PC-3 (cell line): ENCODE results near the gene GULP1. TPM values are rescaled to one million over a fixed set of nuclear protein-coding genes. Genes with fewer than 3 reads are reported as not detected.

Source experiments
- ATAC-seq: fragments of 200-7000 bp; cut with Tn5 transposase; 2 replicates; pipeline ENCODE4 v1.9.1; 2020; ENCODE audit warnings: mild to moderate bottlenecking, moderate library complexity
- BruUV-seq: library from RNA; stranded (reverse); fragments of 400-500 nt; replicated peaks from 2 replicates; lab custom pipeline; 2021; lab: Mats Ljungman, UMichigan
- CTCF ChIA-PET: fragments of 300-600 bp; sonication (Branson Sonifier 250); formaldehyde crosslinking; loops from one replicate; lab custom pipeline; 2022; ENCODE audit warnings: antibody characterized with exemption; lab: Charles Lee
- POLR2A ChIA-PET: fragments of 300-600 bp; sonication (Branson Sonifier 250); formaldehyde crosslinking; loops from one replicate; lab custom pipeline; 2022; ENCODE audit warnings: antibody characterized with exemption; ENCODE audit not compliant: unreplicated experiment; lab: Charles Lee
- DNase-seq: peaks from one replicate; pipeline ENCODE4 v3.0.0-alpha.2; 2015
- H2AFZ ChIP-seq: fragments of 300-600 bp; sonication (generic); 2 replicates; pipeline ENCODE4 v1.6.0; 2016; ENCODE audit warnings: antibody characterized with exemption, low read length
- H3F3A ChIP-seq: fragments of 300-600 bp; sonication (generic); one replicate; pipeline ENCODE4 v1.6.0; 2017; ENCODE audit warnings: antibody characterized with exemption, low read length, control low read depth, mild to moderate bottlenecking; ENCODE audit not compliant: unreplicated experiment
- H3K27ac ChIP-seq: fragments of 300-600 bp; sonication (generic); 2 replicates; pipeline ENCODE4 v1.5.1; 2016; ENCODE audit warnings: mild to moderate bottlenecking, low read length
- H3K27me3 ChIP-seq: fragments of 300-600 bp; sonication (generic); 2 replicates; pipeline ENCODE4 v1.6.1; 2016; ENCODE audit warnings: low read length, mixed read lengths
- H3K36me3 ChIP-seq: fragments of 300-600 bp; sonication (generic); 2 replicates; pipeline ENCODE4 v1.6.1; 2016; ENCODE audit warnings: low read depth, mixed run types, low read length, mixed read lengths
- H3K4me1 ChIP-seq: fragments of 300-600 bp; sonication (generic); 2 replicates; pipeline ENCODE4 v1.5.1; 2016; ENCODE audit warnings: low read length; ENCODE audit not compliant: insufficient read depth
- H3K4me2 ChIP-seq: fragments of 300-600 bp; sonication (generic); 2 replicates; pipeline ENCODE4 v1.6.0; 2016; ENCODE audit warnings: low read length
- H3K4me3 ChIP-seq: fragments of 300-600 bp; sonication (generic); 2 replicates; pipeline ENCODE4 v1.5.1; 2016; ENCODE audit warnings: mild to moderate bottlenecking, low read length, mixed read lengths
- H3K79me2 ChIP-seq: fragments of 300-600 bp; sonication (generic); 2 replicates; pipeline ENCODE4 v1.6.1; 2017; ENCODE audit warnings: low read length, mixed read lengths
- H3K9ac ChIP-seq: fragments of 300-600 bp; sonication (generic); 2 replicates; pipeline ENCODE4 v1.6.0; 2016; ENCODE audit warnings: mild to moderate bottlenecking, low read length
- H3K9me2 ChIP-seq: fragments of 300-600 bp; sonication (generic); replicated peaks from 2 replicates; pipeline ENCODE4 v1.6.1; 2016; ENCODE audit warnings: mixed run types, low read length, mixed read lengths
- H3K9me3 ChIP-seq: fragments of 300-600 bp; sonication (generic); 2 replicates; pipeline ENCODE4 v1.6.1; 2016; ENCODE audit warnings: low read length, mixed read lengths
- H4K20me1 ChIP-seq: fragments of 300-600 bp; sonication (generic); 2 replicates; pipeline ENCODE4 v1.6.1; 2016; ENCODE audit warnings: low read length, mixed read lengths
- CTCF ChIP-seq: fragments of 300-600 bp; sonication (generic); conservative IDR thresholded peaks from 2 replicates; pipeline ENCODE4 v1.5.1; 2017; ENCODE audit warnings: antibody characterized with exemption, low read depth, mild to moderate bottlenecking, low read length
- EZH2 ChIP-seq: fragments of 300-600 bp; sonication (generic); IDR thresholded peaks from one replicate; pipeline ENCODE4 v1.6.1; 2017; ENCODE audit warnings: antibody characterized with exemption, mild to moderate bottlenecking, low read length; ENCODE audit not compliant: unreplicated experiment
- EZH2phosphoT487 ChIP-seq: fragments of 300-600 bp; sonication (generic); IDR thresholded peaks from 2 replicates; pipeline ENCODE4 v1.6.1; 2018; ENCODE audit warnings: mild to moderate bottlenecking, antibody characterized with exemption, low read length, borderline replicate concordance
- intact Hi-C: fragments of 100-400 bp; cut with micrococcal nuclease; formaldehyde crosslinking; loops from 2 replicates; pipeline ENCODE4 v1.9.0; 2023
- total RNA-seq: library from RNA; depleted of rRNA; stranded (reverse); fragments of >200 nt; gene quantifications from 2 replicates; pipeline ENCODE4 v1.2.3, GENCODE V29; 2014

GULP1 gene
- total RNA-seq, 1 experiment from 2014 or later = 25.5 TPM

GRCh38 chr2:188628989-188629752 is 337.5 kb downstream of the GULP1 start:
- peak overlapping the region; percentile 20; the same call in 1 of the 2 replicates for H3K4me2 ChIP-seq
- H2AFZ ChIP-seq = peak overlapping the region; percentile 36; the same call in 1 of the 2 replicates
- no peaks in the 10 kb centered on the region for H3F3A ChIP-seq
- H3K9me2 ChIP-seq = no peaks in the 10 kb centered on the region
- H3K9me3 ChIP-seq = no peaks in the 10 kb centered on the region
- 0 out of 2 replicates have a peak overlapping the region, but pooled peaks have one; percentile 15 for H3K27ac ChIP-seq
- no peaks in the 10 kb centered on the region for H4K20me1 ChIP-seq
- TF ChIP-seq EZH2phosphoT487 (no peak), CTCF (no peak), EZH2 (no peak)
- no peak overlapping the region for H3K4me3 ChIP-seq
- ATAC-seq (peak; percentile 91), DNase-seq (peak; percentile 93)
- CTCF ChIA-PET = no interaction called here
- intact Hi-C loops = no loop called here
- POLR2A ChIA-PET = interaction anchor here (0.6 kb wide), 1 partner anchor 17 kb away, joined by 12 read pairs; no protein-coding TSS in a partner anchor
- H3K4me1 ChIP-seq = peaks cover 14% of the 10 kb centered on the region
- no peaks in the 10 kb centered on the region for H3K27me3 ChIP-seq
- H3K79me2 ChIP-seq = no peaks in the 10 kb centered on the region
- no TSS peak for BruUV-seq
- H3K9ac ChIP-seq = no peak overlapping the region
- no peaks in the 10 kb centered on the region for H3K36me3 ChIP-seq

GRCh38 chr2:188629753-188630527 is 338.3 kb downstream of the GULP1 start:
- H4K20me1 ChIP-seq = no peaks in the 10 kb centered on the region
- POLR2A ChIA-PET = interaction anchor here (0.5 to 0.6 kb wide), 2 partner anchors 17 to 70 kb away, joined by 3 to 12 read pairs; no protein-coding TSS in a partner anchor
- TF ChIP-seq CTCF (no peak), EZH2 (no peak), EZH2phosphoT487 (no peak)
- H3K4me1 ChIP-seq = peaks cover 14% of the 10 kb centered on the region
- CTCF ChIA-PET = no interaction called here
- no peaks in the 10 kb centered on the region for H3K79me2 ChIP-seq
- H2AFZ ChIP-seq = peak overlapping the region; percentile 36; the same call in 1 of the 2 replicates
- H3K9me3 ChIP-seq = no peaks in the 10 kb centered on the region
- ATAC-seq (no peak), DNase-seq (no peak)
- intact Hi-C loops = no loop called here
- H3K4me2 ChIP-seq = peak overlapping the region; percentile 20; the same call in 1 of the 2 replicates
- no peaks in the 10 kb centered on the region for H3K27me3 ChIP-seq
- no peak overlapping the region for H3K9ac ChIP-seq
- no TSS peak for BruUV-seq
- no peaks in the 10 kb centered on the region for H3F3A ChIP-seq
- no peaks in the 10 kb centered on the region for H3K36me3 ChIP-seq
- no peak overlapping the region for H3K27ac ChIP-seq
- H3K9me2 ChIP-seq = no peaks in the 10 kb centered on the region
- no peak overlapping the region for H3K4me3 ChIP-seq
